GM12874 (cell line): ENCODE results near the gene ORAI2.

ENCODE experiments used
- CTCF ChIP-seq: IDR thresholded peaks from 2 replicates; pipeline ENCODE4 v1.5.1; 2011; ENCODE audit warnings: low read depth, mild to moderate bottlenecking, control low read depth, low read length, moderate library complexity; ENCODE audit not compliant: insufficient read depth

Gene ORAI2

GRCh38 chr7:102467581-102468477, 34.5 kb downstream of the ORAI2 start:
- no peak for TF ChIP-seq CTCF

- TF ChIP-seq CTCF = no peak
Measured at GRCh38 chr7:102468478-102469350, 35.3 kb downstream of the ORAI2 start.

GRCh38 chr7:102469351-102469971, 36.1 kb downstream of the ORAI2 start:
- no peak for TF ChIP-seq CTCF

GRCh38 chr7:102469972-102470825, 36.8 kb downstream of the ORAI2 start:
- no peak for TF ChIP-seq CTCF

GRCh38 chr7:102471791-102472125, 38.4 kb downstream of the ORAI2 start:
- TF ChIP-seq CTCF = no peak

- TF ChIP-seq CTCF = no peak
Measured at GRCh38 chr7:102472126-102473041, 39.0 kb downstream of the ORAI2 start.
